ENCODE data around the gene CEP350.
"Not testable (repeated sequence)": the region's sequence is repeated elsewhere in the genome, so short reads cannot be mapped to it uniquely, and the experiment has no call there.

The CEP350 gene

DNA sequence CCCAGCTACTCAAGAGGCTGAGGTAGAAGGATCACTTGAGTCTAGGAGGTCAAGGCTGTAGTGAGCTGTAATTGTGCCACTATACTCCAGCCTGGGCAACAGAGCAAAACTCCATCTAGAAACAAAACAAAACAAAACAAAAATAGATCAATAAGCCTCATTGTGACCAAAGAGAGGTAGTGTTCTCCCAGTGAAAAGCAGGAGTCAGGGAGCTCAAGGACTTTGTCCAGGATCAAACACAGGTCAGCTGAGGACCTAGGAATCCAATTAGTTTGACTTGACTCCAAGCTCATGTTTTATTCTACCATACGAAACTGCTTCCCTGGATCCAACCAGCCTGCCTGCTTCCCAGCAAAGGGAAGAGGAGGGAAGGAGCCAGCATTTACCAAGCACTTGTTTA lies 178.6 kb downstream of the CEP350 start:
- DNase-seq, result no peak

DNA sequence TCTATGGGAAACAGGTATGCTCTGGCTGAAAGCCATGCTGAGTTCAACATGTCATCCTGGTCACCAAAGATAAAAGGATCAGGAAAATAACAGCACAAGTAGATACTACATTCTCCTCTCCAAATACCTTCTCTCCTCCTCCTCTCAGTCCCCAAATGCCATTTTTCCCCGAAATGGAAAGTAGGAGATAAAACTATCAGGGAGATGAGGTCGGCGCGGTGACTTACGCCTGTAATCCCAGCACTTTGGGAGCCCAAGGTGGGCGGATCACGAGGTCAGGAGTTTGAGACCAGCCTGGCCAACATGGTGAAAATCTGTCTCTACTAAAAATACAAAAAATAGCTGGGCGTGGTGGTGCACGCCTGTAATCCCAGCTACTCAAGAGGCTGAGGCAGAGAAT lies 179.1 kb downstream of the CEP350 start:
- not testable (repeated sequence) for DNase-seq

DNA sequence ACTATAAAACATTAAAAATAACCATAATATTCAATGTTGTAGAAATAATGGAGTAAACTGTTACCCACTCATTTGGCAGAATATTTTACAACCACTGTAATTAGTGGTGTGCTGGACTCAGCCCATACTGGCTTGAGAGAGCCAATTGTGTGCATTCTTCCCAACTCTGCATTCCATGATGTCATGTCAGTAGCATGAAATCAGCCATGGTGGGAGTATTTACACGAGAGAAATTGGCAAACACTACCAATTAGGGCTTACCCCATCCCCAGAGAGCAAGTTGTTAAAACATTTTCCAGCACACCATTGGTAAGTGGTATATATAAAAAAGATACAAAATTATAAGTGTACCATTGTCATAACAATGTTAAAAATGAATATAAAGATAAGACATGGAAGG lies 180.9 kb downstream of the CEP350 start:
- DNase-seq, result no peak

DNA sequence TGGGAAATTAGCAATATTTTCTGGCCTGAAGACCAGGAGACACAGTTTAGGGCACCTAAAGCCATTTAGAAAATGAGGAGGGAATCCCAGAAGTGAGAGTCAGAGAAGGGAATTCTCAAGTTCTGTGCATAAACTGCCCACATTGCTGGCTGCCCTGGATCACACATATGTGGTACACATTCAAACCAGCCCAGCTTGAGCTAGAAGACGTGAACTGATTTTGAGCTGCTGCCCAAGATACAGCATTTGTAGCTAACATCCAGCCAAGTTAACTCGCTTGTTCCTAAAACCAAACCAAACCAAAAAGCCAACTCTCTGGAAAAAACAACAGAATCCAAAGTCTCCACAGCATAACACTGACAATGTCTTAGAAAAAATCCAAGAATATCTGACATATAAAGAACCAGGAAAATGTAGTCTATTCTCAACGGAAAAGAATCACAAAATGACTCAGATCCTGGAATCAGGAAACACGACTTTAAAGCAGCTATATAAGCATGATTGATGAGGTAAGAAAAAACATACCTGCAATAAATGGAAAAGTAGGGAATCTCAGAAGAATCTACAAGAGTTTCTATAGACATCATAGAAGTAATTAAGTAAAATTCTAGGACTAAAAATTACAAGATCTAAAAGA lies 181.8 kb downstream of the CEP350 start:
- DNase-seq, result no peak

DNA sequence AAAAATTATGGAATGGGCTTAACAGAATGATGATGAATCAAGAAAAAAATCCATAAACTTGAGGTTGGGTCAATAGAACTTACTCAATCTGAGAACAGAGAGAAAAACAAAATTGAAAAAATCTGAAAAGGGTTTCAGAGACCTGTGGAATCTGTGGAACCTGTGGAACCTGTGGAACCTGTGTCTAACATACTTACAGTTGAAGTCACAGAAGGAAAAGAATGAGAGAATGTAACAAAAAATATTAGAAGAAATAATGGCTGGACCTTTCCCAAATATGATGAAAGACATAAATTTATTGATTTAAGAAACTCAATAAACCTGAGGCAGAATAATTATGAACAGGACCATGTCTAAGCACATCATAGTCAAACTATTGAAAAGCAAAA lies 182.4 kb downstream of the CEP350 start:
- DNase-seq, result no peak

DNA sequence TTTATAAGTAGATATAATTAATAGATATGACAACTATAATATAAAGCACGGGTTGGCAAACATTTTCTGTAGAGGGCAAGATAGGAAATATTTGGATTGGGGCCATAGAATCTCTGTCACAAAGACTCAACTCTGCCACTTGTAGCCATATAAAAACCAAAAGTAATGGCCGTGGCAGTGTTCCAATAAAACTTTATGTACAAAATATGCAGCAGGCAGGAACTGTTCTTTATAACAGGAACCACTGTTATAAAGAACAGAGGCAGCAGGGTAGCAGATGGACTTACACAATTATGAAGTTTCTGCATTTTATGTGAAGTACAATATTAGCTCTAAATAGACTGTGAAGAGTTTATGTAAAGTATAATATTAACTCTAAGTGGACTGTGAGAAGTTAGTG lies 183.2 kb downstream of the CEP350 start:
- no peak for DNase-seq

DNA sequence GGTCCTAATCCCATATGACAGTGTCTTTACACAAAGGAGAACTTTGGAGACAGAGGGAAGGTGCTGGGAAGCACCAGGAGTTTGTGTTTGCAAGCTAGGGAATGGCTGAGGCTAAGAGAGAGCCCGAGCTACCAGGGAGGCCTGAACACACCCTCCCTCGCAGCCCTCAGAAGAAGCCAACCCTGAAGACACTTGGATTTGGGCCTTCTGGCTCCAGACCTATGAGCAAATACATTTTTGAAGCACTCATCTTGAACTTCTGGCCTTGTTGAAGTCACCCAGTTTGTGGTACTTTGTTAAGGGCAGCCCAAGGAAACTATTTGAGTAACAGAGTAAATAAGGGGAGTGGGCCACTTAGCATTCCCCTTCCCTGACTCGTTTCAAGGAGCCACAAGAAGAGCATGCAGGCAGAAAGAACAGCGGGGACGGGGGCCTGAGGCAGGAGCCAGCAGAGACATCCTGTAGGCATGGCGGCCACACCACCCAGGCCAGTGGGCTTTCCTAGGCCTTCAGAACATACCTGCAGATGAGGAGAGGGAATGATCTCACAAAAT lies 186.8 kb downstream of the CEP350 start:
- no peak for DNase-seq

DNA sequence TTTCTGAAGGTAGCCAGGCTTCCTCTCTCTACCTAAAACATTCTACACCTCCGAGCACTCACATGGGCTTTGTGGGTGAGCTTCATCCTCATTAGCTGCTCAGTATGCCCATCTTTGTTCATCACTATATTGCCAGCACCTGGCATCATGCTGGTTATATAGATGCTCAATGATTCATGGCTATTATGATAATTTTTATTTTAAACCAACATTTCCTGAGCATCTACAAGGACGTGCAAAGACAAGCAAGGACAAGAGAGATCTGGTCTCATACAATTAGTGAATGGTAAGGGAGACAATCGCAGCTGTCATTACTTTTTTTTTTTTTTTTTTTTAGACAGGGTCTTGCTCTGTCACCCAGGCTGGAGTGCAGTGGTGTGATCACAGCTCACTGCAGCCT lies 188.7 kb downstream of the CEP350 start:
- DNase-seq, result no peak

DNA sequence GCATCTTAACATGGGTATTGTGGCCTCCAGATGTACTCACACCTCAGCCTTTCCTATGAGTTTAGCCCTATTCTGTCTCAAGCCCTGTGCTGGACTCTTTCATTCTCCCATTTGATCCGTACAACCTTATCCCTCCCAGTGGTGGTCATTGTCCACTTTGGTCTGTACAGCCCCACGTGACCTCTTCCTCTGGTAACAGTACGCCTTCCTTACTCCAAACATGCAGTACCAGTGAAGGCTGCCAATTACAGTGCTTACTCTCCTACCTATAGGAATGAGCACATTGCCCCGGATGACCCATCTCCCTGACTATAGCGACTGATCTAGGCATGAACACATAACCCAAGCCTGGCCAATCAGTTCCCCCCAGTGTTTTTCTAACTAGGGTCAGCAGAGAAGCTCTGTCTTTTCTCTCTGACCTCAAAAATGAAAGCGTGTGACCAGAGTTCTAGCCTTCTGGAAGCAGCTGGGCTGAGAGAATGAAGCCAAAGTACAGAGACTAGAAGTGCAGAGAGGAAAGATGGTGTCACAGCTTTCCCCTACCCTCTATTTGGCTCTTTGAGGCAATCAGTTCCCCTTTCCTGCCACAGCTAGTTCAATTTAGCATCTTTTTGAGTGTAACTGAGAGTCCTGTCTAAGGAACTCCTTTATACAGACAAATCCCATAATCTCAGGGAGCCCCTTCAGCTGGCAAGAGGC lies 190.2 kb downstream of the CEP350 start:
- no peak for DNase-seq

DNA sequence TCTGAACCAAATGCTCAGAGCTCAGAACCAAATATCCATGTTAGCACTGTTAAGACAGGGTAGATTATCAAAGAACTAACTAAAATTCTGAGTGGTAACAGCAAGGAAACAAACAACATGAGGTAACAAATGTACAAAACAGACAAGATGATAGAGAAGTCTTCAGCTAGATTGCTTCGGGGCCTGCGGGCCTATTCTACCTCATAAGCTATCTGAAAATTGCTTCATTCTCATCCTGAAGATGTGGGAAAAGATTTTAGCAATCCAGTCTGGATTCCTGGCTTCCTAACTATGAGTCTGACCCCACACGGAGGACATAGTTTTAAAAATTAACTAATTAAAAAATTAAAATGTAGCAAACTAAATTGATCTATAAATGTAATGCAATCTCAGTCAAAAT lies 190.8 kb downstream of the CEP350 start:
- no peak for DNase-seq

DNA sequence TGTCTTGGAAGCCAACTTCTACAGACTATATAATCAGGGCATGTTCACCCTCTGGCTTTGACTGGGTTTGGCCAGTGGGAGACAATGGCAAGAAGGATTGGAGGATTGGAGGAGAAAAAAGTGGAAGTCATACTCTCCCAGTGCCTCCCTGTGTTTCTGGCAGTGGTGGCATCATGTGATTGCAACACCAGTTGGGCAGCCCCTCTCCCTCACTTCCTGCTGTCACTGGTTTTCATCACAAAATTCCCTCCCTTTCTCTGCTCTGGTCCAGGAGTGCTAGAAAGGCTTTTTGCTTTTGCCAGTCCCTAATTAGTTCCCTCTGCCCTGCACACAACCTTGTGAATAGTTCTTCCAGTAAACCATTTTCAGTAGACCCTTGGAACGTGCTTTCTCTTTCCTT lies 196.4 kb downstream of the CEP350 start:
- DNase-seq, result no peak

DNA sequence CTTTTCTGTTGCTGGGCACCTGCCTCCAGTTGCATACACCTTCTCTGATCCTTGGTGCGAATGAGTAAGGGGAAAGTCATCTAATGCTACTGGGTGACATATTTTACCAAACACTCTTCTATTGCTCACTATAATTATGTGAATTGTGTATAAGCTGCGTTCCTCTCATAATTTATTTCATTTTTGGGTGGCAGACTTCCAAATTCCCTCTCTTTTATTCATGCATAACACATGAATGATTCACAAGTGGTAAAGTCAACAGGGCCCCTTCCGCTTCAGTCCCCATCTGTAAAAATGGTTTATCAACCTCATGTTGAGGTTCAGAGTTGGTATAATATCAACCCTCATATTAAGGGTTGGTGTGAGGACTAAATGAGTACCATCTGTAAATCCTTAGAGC lies 196.9 kb downstream of the CEP350 start:
- DNase-seq, result peak; percentile 30

DNA sequence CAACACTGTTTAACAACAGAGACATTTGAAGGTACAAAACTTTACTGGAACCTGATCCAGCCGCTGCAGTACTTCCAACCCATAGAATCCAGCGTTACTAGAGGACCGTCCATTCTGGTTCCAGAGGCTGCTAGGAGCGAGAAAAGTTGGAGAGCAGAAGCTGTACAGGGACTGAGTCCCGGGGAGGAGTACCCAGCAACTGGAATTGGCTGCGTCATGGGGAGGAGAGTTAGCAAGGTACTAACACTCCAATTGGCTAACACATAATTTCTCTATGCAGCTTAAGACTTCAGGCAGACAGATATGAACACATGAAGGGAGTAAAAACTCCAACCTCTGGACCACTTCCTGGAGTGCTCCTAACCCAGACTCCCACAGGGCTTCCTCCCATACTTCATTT lies 198.0 kb downstream of the CEP350 start:
- DNase-seq, result no peak

DNA sequence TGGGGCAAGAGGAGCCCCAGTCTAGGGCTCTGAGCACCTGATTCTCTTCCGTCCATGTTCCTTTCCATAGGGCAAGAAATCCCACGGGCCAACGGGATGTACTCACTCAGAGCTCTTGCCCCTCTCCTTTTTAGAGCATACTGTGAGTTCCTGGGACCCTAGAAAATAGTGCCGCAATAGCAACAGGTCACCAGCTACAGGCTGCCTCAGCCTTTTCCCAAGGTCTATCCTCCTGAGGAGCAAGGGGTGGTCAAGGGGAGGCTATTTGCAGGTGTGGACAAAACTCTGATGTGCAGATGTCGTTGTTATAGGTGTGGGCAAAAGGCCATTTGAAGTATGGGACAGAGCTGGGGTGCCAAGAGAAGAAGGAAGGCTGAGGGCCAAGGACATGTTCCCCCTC lies 198.4 kb downstream of the CEP350 start:
- DNase-seq, result no peak

DNA sequence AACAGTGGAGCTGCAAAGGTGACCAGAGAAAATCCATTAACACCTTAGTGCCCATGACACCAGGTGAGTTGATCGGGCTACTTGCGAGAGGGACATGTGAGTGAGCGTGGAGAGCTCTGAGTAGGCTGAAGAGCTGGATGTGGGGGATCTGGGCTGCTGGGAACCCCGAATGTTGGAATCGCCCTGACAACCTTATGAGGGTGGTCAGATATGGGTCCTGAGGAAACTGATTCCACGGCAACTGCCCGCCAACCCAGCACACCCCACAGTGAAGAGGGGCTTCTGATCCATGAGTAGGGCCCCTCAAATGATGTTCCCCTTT lies 199.4 kb downstream of the CEP350 start:
- DNase-seq, result no peak

DNA sequence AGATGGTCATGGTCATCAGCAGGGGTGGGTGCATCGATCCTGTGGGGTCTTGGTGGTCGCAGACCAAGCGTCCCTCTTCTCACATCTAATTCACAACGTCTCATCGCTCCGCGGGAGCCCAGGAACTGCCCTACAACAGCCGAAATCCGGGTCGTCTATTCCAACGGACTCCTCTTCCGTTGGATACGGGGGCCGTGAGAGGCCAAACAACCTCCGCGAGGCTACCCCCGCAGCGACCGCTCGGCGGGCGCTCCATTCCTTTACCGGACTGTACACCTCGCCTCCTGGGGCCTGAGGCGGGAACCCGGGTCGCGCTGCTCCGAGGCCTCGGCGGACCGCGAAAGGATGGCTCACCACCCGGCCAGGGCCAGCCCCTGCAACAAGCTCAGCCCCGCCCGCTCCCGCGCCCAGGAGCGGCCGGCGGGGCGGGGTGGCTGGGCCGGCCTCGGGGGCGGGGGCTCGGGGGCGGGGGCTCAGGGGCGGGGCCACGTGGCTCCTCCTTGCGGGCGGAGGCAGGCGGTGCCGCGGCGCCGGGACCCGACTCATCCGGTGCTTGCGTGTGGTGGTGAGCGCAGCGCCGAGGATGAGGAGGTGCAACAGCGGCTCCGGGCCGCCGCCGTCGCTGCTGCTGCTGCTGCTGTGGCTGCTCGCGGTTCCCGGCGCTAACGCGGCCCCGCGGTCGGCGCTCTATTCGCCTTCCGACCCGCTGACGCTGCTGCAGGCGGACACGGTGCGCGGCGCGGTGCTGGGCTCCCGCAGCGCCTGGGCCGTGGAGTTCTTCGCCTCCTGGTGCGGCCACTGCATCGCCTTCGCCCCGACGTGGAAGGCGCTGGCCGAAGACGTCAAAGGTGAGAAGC lies 199.9 kb downstream of the CEP350 start, which contains the start of gene QSOX1:
Gene QSOX1, plus strand, starts transcription at position 545 of the 857 bp plus-strand sequence. Its CDS starts 39 bp downstream, at position 584.
- peak; percentile 64 for DNase-seq

DNA sequence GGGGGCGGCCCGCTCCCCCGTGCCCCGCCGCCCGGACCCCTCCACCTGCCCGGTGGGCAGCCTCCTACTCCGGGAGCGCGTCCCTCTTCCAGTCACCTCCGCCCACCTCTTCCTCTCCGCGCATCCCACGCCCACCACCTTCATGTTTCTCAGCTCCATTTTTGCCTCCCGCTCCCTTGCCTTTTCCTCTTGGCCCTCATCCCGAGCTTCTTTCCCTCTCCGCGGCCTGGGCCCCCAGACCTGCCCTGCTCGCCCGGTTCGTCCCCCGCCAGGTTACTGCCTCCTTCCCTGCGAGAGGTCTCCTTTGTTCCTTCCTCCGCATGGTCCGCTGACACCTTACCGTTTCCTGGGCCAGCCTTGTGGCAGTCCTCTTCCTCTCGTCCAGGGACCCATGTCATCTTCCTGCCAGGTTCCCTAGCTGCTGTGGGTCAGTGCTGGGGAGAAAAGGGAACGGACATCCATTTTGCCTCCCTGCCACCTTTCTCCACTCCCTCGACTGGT lies 200.6 kb downstream of the CEP350 start:
- no peak for DNase-seq

DNA sequence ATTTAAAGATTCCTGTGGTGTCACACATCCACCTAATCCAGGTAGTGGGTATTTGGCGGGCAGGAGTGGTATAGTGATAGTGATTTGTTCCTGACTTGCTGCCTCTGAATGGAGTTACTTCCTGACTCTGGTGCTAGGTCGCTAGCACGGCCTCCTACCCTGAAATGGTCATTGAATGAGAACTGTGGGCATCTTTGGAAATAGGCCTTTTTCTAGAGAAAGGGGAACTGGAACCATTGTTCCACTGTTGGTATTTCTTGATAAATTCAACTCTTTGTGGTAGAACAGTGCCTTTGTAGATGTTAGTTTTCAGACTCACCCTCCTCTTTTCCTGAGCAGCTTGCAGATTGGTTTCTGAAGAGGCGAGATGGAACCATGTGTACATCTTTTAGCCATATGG lies 201.6 kb downstream of the CEP350 start:
- DNase-seq, result no peak

DNA sequence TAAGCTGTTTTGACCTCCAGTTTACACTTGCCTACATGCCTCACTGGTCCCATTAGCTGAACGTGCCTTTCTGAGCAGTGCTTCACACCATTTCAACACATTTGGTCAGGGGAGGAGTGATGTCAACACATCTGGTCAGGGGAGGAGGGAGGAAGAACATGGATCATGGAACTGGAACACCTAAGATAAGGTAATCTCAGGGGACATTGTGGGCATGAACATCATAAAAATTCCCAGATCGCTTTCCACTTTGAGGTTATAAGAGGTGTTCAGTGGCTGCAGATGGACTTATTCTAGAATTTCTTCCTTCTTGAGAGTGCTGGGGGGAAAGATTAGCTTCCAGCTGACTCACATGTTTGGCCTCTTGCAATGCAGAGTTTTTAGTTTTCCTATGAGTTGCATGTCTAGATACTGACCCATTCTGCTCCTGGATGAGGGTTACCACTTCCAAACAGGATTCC lies 202.1 kb downstream of the CEP350 start:
- no peak for DNase-seq

DNA sequence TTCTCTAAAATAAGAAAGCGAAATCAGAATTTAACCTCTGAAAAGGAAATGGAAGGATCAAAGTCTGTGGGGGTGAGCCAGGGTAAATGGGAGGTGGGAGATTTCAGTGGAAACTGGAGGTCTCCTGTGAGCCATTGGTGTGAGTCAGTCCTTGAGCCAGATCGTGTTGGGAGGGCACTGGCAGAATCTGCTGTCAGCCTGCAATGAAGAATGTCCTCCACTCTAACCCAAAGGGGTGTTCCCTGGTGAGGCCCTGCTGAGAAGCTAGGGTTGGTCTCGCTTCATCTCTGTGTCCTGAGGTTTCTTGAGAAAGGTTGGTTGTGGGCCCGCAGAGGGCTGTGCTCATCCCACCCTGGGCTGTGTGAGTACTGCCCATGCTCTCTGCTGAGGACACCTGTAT lies 202.5 kb downstream of the CEP350 start:
- no peak for DNase-seq

DNA sequence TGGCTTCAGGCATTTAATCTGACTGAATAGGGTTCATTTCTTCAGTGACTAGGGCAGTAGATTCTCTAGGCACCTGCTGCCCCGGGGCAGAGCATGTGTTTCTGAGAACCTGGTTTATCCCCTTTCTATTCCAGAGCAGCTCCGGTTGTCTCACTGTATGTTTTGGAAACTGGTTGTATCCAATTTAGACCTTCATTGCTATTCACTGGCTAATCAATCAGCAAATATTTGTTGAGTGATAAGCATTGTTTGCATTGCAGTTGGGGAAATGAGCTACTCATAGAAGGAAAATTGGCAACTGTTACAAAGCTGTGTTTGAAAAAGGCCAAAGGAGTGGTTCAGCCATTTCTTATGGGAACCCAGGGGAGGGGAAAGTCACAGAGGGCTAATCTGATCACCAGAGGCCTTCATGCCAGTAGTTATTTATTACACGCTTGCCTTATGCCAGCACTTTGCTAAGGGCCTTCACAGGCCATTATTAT lies 203.0 kb downstream of the CEP350 start:
- DNase-seq, result peak; percentile 93

DNA sequence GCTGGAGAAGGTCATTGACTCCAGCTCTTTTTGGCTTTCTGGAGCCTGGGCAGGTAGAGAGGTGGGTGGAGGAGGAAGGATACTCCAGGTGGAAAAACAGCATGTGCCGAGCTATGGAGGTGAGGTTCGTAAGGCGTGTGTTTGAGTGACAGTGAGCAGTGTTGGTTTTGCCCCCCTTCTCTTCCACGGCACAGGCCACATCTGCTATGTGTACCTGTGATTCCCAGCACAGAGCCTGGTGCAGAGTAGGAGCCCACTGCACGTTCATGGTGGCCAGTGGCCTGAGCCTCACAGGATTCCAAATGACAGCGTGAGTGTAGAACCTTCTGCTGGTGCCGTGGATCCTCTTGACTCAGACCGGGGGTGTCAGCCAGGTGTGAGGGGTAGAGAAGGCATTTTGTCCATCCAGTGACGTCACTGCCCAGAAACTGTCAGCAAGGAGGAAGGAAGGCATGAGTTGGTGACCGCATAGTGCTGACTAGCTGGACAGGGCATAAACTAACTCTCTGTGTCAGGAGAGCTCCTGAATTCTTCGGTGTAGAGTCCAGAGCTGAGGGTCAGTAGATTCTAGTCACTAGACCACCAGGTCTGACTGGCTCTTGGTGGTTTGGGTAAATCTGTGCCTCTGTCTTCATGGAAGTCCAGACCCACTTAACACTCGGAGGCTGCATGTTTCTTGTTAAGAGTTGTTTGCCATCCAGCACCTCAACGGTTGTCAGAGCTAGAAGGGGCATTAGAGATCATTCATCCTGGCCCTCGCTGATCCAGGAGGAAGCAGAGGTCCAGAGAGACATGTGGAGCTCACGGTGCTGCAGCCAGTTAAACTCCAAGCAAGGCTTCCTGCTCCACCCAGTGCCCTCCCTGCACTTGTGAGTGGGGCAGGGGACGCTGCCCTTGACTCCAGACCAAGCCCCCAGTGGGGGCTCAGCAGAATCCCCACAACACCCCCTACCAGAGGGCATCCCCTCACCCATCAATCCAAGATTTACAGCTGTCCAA lies 203.8 kb downstream of the CEP350 start:
- no peak for DNase-seq

All from NCI-H2029 (cell line).